Measurements from ENCODE around the gene GPRC5C.

The GPRC5C gene

DNA sequence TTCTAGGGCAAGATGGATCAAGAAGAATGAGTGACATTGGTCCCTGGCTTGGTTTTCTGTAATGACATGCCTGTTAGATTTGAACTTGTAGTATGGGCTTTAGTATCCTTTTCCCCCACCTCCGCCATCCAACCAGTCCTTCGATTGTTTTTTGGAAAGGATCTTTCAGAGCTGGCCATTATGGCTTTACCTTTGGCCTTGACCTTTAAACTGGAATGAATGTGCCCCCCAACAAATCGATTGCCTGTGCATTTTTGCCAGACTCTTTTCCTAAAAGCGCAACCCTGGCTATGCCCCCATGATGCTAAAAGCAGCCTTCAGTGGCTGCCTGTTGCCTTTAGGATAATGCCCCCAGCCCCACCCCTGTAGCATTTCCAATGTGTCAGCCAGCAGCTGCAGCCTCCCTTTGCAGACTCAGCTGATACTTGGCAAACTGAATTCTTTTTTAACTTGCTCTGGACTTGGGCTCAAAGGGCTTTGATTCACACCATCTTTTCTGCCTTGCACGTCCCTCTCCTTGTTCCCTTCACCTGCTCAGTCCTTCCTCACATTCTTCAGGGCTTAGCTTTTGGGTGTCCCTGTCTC, 4.0 kb downstream of the GPRC5C start:
- DNase-seq: no peak

- DNase-seq: peak; percentile 24
Observed at GRCh38 chr17:74437702-74438101, 5.8 kb downstream of the GPRC5C start.

GRCh38 chr17:74439691-74440567, 8.0 kb downstream of the GPRC5C start:
- DNase-seq: no peak

DNA sequence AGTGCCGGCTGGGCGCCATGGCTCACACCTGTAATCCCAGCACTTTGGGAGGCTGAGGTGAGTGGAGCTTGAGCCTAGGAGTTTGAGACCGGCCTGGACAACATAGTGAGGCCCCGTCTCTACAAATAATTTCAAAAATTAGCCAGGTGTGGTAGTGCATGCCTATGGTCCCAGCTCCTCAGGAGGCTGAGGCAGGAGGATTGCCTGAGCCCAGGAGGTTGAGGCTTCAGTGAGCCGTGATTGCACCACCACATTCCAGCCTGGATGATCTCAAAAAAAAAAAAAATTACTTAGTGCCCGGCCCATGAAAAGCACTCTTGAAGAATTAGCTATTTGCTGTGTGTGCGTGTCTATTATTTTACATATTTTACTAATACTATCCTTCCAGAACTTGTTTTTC, 9.6 kb downstream of the GPRC5C start:
- DNase-seq: no peak

DNA sequence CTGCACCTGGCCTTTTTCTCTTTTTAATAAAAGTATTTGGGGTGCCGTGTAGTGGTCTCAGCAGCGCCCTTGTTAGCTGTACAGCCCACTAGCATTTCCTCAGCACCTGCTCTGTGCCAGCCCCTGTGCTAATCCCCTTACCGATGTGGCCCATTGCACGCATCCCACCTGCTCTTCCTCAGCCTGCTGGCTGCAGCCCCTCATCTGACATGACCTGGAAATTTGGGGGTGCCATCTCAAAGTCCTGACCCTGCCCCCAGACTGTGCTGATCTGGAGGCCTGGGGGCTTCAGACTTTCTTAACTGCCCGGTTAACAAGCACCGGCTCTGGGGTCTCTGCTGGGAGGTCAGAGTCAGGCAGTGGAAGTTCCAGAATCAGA, 10.4 kb downstream of the GPRC5C start:
- DNase-seq: no peak

DNA sequence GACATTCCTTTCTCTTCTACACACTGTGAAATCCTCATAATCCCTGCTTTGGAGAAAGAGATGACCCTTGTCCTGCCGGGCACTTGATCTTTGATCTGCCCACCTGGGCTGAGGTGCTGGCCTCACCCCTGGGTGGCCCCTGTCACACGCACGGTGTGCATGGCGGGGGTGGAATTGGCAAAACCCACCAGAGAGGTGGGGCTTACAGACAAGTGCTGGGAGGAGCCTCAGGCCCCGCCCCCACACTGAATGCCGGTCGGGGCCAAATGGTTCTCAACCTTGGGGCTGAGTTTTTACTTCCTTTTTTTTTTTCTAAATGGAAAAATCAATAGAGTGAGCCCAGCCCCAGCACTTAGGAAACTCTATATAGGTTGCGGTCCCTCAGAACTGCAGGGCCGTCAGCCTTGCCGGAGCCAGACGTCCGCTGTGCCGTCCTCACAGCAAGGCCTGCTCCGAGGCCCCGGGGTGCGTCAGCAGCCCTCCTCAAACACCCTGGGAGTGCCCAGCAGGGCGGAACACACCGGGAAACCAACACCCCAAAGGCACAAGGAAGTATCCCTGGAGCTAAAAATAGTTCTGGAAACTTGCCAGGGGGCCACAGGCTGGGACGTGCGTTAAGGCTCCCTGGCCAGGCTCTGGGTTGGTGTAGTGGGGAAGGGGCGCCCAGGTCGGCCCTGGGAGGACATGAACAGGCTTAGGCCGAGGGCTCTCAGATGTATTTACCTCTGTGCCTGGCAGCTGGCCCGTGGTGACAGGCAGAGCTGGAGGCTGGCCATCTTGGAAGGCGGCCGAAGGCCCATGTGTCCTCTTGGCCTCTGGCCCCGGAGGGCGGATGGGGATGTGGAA, 11.0 kb downstream of the GPRC5C start:
- peak; percentile 14 for DNase-seq

GRCh38 chr17:74443516-74444296, 11.8 kb downstream of the GPRC5C start:
- DNase-seq: no peak

- DNase-seq: no peak
Observed at GRCh38 chr17:74444406-74444805, 12.5 kb downstream of the GPRC5C start.

- DNase-seq: no peak
Observed at GRCh38 chr17:74445158-74445557, 13.3 kb downstream of the GPRC5C start.

DNA sequence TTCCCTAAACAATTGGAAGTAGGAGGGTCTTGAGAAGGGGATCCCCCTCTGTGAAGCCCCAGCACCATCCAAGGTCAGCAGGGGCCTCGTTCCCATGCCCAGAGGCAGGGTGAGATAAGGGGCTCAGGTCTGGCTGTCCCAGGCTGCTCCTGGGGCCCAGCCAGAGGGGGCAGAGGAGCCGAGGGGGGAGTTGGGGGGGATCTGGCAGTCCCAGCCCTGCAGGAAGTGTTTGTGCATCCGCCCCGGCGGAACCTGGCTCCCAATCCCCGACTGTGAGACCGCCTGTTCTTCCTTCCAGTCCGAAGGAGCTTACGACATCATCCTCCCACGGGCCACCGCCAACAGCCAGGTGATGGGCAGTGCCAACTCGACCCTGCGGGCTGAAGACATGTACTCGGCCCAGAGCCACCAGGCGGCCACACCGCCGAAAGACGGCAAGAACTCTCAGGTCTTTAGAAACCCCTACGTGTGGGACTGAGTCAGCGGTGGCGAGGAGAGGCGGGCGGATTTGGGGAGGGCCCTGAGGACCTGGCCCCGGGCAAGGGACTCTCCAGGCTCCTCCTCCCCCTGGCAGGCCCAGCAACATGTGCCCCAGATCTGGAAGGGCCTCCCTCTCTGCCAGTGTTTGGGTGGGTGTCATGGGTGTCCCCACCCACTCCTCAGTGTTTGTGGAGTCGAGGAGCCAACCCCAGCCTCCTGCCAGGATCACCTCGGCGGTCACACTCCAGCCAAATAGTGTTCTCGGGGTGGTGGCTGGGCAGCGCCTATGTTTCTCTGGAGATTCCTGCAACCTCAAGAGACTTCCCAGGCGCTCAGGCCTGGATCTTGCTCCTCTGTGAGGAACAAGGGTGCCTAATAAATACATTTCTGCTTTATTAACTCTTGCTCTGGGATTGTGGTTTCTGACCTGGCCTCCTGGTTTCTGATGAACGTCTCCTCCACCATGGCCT, 14.9 kb downstream of the GPRC5C start:
- no peak for DNase-seq

DNA sequence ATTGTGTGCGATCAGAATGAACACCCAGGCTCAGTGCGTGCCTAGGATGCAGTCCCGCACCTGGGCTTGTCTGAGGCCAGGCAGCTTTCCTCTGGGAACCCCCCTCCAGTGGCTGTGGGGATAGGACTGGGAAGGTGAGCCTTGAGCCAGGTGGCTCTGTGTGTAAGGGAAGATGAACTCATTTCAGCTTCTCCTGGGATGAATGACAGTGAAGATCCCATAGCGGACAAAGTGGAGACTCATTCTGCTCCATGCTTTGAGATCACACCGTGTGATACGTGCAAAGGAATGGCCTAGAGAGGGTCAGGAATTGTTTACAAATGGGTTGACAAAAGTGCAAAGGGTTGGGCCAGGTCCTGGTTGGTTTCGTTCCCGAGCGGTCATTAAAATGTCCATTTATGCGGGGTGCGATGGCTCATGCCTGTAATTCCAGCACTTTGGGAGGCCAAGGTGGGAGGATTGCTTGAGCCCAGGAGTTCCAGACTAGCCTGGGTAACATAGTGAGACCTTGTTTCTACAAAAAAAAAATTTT, 15.8 kb downstream of the GPRC5C start:
- no peak for DNase-seq

GRCh38 chr17:74448756-74449155, 16.9 kb downstream of the GPRC5C start:
- no peak for DNase-seq

GRCh38 chr17:74449306-74449705, 17.4 kb downstream of the GPRC5C start:
- DNase-seq: no peak

GRCh38 chr17:74449773-74450172, 17.9 kb downstream of the GPRC5C start:
- no peak for DNase-seq

GRCh38 chr17:74450231-74450630, 18.3 kb downstream of the GPRC5C start:
- DNase-seq: no peak

DNA sequence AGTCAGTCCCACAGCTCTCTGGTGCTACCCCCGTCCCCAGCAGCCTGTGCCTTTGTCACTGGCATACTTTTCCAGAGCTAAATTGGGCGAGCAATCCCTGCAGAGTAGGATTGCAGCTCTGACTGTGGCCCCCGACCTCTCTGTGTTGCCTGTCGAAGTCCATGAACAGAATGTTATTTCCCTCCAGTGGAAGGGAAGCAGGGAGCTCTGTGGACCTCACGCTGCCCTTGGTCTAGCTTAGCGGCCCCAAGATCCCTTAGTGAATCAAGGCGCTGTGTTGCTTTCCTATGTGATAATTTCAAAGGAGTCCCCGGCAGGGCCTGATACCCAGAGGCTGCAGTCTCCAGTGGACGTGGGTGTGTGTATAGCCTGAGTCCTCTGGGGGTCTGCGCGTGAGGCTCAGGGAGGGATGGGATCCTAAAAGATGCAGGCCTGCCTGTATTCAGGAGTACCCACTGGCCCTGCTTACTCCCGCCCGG, 19.1 kb downstream of the GPRC5C start:
- DNase-seq: no peak

GRCh38 chr17:74451557-74451956, 19.7 kb downstream of the GPRC5C start:
- DNase-seq: no peak

GRCh38 chr17:74452033-74452840, 20.3 kb downstream of the GPRC5C start:
- peak; percentile 20 for DNase-seq

GRCh38 chr17:74452841-74453661, 21.2 kb downstream of the GPRC5C start:
- no peak for DNase-seq

Data from CD4-positive, alpha-beta T cell treated with Interleukin-17A for 1 hour (primary cell).